Measurements from ENCODE around the gene ST3GAL5. TPM values are rescaled to one million over a fixed set of nuclear protein-coding genes. Genes with fewer than 3 reads are reported as not detected.

Gene ST3GAL5
- total RNA-seq = 10 to 100 TPM in 1 of 2 donors, 1 to 10 TPM in 1; 5.5 to 20.4 TPM

DNA sequence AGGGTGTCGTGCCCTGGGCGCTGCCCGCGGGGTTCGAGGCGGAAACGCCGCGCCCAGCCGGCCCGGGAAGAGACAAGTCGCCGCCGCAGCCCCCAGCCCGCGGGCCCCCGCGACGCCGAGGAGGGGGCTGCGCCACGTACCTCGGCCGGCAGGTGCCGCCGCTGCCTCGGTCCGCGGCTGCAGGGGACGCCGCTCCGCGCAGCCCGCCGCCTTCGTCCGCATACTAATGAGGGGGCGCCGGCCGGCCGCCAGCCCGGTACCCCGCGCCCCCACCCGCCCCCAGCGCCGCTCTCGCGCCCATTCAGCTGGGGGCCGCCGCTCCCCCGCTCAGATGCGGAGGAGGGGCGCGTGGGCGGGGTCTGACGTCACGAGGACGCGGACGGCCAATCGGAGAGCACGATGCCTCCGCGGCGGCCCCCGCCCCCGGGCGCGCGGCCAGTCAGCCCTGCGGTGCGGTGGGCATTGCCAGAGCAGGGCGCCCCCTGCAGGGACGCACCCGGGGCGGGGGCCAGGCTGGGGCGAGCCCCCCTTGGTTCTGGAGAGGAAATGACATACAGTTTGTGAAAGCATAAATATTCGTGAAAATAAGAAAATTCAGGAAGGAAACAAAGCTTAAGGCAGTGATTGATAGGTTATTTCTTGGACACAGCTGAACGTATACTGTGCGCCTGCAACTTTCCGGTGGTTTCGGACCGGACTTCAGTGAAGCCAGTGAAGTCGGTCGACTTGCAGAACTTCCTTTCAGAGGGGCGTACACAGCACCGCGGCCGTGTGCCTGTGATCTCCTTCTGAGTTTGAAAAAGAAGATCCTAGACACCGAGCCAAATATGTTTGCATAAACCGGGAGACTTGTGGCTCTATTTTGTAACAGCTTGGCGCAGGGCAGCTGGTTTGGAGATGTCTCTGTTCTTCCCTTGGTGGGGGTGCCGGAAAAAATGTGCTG, at the start of gene ST3GAL5:
ST3GAL5 (minus strand) TSS at position 307 of the 943 bp plus-strand sequence; CDS start at position 222, 85 bp downstream.
- DNase-seq (ENCODE audit: low spot score) = peak; percentile 90
- H3K9me3 ChIP-seq = no peaks in the 10 kb centered on the region
- H3K4me3 ChIP-seq = peak within 1 kb of the TSS; percentile 74 to 82
- TF ChIP-seq, protein P1, sequence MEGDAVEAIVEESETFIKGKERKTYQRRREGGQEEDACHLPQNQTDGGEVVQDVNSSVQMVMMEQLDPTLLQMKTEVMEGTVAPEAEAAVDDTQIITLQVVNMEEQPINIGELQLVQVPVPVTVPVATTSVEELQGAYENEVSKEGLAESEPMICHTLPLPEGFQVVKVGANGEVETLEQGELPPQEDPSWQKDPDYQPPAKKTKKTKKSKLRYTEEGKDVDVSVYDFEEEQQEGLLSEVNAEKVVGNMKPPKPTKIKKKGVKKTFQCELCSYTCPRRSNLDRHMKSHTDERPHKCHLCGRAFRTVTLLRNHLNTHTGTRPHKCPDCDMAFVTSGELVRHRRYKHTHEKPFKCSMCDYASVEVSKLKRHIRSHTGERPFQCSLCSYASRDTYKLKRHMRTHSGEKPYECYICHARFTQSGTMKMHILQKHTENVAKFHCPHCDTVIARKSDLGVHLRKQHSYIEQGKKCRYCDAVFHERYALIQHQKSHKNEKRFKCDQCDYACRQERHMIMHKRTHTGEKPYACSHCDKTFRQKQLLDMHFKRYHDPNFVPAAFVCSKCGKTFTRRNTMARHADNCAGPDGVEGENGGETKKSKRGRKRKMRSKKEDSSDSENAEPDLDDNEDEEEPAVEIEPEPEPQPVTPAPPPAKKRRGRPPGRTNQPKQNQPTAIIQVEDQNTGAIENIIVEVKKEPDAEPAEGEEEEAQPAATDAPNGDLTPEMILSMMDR (IDR thresholded peaks at IDR 0.05) = peak; percentile 54 to 77
- H3K36me3 ChIP-seq = no peaks in the 10 kb centered on the region
- H3K27ac ChIP-seq = peak within 1 kb of the TSS; percentile 80
- H3K4me1 ChIP-seq = peaks cover 0 to 35% of the 10 kb centered on the region in 2 donors
- no peaks in the 10 kb centered on the region for H3K27me3 ChIP-seq

DNA sequence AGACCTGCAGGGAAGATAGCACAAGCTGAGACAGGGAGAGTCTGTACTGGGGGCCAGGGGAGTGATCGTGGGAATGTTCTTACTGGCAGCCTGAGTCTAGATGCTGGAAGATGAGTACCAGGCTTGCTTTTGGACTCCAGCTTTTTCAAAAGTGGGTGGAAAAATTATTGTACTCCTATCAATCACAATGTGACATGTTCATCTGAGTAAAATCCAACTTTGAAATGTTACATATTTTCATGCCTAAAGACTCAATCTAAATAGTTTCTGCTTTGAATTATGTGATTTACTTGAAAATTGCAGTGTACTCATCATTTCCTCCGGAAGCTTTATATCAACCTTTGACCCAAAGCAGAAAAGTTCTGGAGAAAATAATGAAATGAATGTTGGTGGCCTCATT, 49.7 kb upstream of the ST3GAL5 start:
- H3K4me1 ChIP-seq = peaks cover 0 to 7% of the 10 kb centered on the region in 2 donors
- no peak overlapping the region for H3K4me3 ChIP-seq
- DNase-seq (ENCODE audit: low spot score) = no peak
- no peak overlapping the region for H3K27ac ChIP-seq
- TF ChIP-seq, protein P1 (IDR thresholded peaks at IDR 0.05) = no peak
- no peaks in the 10 kb centered on the region for H3K27me3 ChIP-seq
- H3K36me3 ChIP-seq = no peaks in the 10 kb centered on the region
- H3K9me3 ChIP-seq = peaks cover 0 to 7% of the 10 kb centered on the region in 2 donors

- Histone ChIP-seq H3K27me3 (no peaks in the 10 kb centered on the region), H3K27ac (no peak overlapping the region), H3K9me3 (no peaks in the 10 kb centered on the region), H3K4me3 (no peak overlapping the region), H3K36me3 (no peaks in the 10 kb centered on the region), H3K4me1 (peaks cover 0 to 7% of the 10 kb centered on the region in 2 donors)
- TF ChIP-seq, protein P1 (IDR thresholded peaks at IDR 0.05) = no peak
- no peak for DNase-seq (ENCODE audit: low spot score)
These were observed 48.3 kb upstream of the ST3GAL5 start for GRCh38 chr2:85937069-85937439.

DNA sequence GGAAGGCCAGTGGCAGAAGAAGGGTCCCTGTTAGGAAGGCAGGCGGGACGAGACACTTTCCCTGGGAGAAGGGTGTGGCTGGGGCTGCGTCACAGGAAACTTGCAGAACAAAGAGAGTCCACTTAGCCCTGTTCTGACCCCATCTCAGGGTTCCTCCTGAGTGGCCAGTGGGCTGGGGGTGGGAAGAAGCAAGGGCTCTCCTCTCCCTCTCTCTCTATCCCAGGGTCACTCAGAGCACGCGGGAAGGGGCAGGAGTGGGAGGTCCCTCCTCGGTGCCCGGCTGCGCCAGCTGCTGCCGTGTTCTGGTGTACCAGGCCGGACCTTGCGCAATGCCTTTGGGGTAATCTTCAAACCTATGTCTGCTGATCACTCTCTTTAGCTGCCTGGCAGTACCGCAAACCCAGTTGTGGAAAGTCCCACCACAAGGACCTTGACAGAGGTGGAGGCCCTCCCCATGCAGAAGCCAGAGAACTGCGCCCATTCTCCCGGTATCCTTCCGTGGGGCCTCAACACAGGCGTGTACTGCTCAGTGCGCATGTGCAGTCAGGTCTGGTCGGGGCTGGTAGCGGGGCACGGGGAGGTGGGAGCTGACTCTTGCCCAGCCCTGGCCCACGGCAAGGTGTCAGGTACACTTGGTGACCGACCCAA, 47.8 kb upstream of the ST3GAL5 start:
- Histone ChIP-seq H3K9me3 (no peaks in the 10 kb centered on the region), H3K27me3 (no peaks in the 10 kb centered on the region), H3K4me3 (no peak overlapping the region), H3K36me3 (no peaks in the 10 kb centered on the region), H3K4me1 (peaks cover 0 to 7% of the 10 kb centered on the region in 2 donors), H3K27ac (no peak overlapping the region)
- DNase-seq (ENCODE audit: low spot score) = no peak
- TF ChIP-seq, protein P1 (IDR thresholded peaks at IDR 0.05) = no peak

- no peak overlapping the region for H3K4me3 ChIP-seq
- no peaks in the 10 kb centered on the region for H3K27me3 ChIP-seq
- peaks cover 0 to 7% of the 10 kb centered on the region in 2 donors for H3K4me1 ChIP-seq
- TF ChIP-seq, protein P1 (IDR thresholded peaks at IDR 0.05) = no peak
- H3K27ac ChIP-seq = no peak overlapping the region
- H3K9me3 ChIP-seq = no peaks in the 10 kb centered on the region
- H3K36me3 ChIP-seq = no peaks in the 10 kb centered on the region
- no peak for DNase-seq (ENCODE audit: low spot score)
These were observed 47.0 kb upstream of the ST3GAL5 start for GRCh38 chr2:85935746-85936208.
